ENCODE data around the gene EPYC.

Gene EPYC

DNA sequence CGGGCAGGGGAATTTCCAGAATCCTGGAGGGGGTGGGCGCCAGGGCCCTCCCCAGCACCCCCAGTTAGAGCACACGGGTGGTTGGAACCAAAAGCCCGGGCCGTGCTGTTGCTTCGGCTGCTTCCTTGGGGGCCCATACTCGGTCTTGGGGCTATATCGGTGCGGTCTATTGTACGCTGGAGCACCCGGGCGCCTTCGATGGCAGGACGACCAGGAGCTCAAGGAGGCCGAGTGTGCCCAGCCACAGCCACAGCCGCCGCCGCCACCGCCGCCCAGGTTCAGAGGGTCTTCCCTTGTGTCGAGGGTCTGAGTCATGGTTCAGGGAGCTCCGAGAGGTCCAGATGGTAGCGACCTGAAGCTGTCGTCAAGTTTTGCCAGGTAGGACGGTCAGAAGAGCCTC, 50.3 kb downstream of the EPYC start:
- DNase-seq, result no peak

DNA sequence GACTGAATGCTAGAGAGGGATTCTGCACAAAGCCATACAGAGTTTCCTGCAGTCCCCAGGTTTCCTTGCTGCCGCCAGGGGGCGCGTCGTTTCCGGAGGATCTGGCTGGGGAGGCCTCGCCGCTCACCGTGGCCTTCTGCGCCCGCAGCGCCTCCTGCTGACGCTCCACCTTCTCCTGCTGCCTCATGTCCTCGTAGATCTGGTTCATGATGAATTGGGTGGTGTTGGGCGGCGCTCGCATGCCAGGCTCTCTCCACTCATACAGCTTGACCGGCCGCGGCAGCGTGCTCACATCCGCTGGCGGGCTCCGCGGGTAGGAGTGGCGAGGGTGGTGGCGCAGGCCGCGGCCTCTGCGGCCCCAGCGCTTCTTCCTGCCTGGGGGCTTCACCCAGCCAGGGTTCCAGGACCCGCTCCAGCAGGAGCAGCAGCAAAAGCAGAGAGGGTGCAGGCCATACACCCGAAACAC, 50.8 kb downstream of the EPYC start:
- no peak for DNase-seq

DNA sequence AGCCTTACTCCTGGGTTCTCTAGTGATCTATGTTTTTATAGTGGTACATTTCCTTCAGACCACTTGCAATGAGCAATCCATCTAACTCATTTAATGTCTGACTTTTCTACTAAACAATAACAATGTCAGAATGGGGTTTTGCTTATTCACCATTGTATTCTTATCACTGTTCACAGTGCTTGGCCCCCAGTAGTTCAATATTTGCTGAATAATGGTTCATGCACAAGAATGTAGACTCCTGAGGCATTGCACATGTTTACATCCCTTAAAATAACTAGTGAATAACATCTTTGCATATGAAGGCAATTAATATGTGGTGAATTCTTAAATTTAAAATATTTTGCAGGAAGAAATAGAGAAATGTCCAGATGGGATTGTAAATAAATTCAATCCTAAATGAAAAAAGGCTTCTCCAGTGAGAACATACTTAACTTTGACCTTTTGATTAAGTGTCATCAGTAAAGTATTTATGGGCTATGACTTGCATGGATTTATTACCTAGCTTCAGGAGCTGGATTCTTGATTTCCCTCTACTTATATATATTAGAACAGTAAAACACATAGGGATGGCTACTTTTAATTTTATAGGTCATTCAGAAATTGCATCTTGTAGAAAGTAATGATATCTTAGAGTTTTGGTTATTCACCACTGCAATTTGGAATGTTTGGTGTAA, 53.2 kb downstream of the EPYC start:
- DNase-seq, result no peak

DNA sequence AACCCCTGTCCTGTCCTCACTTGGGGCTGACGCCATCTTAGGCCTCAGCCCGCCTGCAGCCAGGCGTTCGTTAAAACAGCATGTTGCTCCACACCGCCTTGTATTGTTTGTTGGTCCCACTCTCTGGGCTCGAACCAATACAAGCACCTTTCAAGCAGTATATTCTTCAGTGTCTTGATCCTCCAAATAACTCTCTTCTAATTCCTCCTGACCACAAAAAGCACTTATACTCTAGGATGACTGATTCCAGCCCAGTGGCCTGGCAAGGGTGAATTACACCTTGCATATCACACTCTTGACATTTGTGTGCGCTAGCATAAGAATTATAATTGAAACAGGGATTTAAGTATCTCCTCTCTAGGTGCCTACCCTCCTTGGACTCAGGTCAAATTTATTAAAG, 56.9 kb downstream of the EPYC start:
- DNase-seq, result no peak

DNA sequence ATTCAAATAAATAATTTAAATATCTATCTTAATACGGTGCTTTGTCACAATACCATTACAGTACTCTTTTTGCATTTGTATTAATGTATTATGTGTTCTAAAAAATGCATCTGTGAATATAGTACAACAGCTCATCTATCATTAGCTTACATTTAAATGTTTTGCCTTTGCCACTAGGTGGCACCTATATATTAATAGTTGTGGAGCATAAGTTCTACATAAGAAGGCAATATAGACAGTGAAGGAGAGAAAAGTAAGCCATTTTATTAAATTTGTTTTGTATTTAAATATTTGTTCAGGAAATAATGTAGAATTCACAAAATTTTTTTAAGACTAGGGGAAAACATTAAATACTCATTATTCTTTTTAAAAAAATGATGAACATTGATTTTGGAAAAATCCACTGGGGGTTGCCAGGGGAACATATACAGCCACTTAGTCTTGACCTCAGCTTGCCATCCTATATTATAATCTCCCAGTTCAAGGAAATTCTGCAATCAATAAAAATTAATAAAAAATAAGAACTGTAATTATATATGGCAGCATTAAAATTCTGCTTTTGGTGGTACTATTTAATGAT, 59.6 kb downstream of the EPYC start:
- no peak for DNase-seq

DNA sequence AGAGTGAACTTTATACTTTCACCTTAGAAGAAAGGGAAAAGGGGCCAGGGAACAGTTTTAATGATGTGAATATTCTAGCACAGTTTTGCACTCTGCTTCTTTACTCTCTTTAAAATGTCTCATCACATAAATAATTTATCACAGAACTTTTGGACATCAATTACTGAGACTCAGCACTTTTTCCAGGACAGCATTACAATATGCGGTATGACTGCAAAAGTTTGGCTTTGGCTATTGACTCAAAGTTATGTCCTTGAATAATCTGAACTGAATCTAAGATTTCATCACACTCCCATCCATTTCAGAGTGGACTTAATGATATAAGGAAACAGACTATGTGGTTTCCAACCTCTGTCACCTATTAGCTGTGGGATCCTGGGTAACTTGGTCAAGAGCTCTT, 61.5 kb downstream of the EPYC start:
- no peak for DNase-seq

DNA sequence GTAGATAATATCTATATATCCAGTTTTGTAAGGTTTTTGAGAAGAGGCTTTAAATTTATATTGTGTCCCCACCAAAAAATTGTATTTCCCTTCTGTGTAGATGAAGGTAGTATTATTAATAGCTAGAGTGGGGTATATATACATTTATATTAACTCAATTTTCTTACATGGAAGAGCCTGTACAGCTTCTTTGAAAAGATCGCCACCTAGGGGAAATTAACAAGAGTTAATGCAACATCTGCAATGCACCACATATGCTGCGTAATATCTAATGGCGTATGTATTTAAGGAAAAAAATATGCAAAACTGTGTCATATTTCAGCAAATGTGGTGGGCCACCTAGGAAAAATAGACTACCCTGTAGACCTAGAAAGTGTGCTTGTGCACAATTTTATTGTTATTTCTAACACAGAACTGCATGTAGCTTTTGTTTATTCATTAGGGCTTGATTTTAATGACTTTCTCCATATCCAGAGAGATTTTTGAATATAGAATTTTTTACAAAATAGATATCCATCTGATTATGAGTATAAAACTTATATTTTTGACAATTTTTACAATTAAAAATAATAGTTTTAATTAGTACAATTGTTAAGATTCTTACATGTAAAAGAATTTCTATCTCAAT, 63.8 kb downstream of the EPYC start:
- DNase-seq, result no peak

DNA sequence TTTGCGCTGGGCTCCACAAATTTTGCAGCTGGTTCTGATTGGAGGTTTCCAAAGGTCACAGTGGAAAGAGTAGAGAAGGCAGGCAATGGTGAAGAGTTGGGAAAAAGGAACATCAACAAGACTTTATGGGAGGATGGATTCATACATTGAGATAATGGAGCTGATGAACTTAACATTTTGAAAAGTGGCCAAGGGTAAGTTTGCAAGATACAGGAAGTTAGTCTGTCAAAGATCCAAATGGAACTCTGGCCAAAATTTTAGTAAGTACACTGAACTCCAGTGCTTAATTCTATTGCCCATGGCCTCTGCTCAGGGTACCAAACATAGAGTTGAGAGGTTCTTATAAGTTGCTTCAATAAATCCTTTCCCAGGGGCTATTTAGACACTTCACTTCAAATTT, 65.4 kb downstream of the EPYC start:
- DNase-seq, result no peak

DNA sequence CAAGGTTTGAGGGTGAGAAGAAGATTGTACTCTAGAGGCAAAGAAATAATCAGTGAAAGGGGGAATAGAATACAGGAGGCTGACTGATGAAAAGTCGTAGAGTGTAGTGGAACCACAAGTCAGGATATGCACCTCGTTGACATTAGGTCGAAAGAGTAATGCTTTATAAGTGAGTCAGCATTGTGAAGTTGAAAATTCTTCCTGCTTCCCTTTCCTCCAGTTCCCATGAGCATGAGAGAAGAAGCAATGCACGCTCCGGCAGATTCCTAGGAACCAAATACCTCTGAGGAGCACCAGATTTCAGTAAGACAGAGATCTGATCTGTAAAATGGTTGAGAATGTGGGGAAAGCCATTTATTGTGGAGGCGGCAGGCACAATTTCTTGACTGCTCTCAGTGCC, 66.3 kb downstream of the EPYC start:
- DNase-seq, result no peak

DNA sequence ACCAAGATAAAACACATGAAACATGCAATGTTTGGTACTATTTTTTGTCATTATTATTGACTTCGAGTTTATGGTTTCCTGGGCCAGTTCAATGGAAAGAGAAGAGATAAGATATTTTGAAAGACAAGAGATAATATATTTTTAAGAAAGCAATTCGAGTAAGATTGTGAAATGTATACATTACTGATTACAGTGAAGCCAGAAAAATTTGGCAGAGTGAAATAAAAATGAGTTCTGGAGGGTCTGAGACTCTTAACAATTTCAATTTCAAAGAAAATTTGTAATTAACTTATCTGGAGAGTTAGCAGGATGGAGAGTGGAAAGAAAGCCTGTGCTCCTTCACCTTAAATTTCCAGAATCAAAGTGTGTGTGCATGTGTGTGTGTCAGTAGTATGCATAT, 67.1 kb downstream of the EPYC start:
- no peak for DNase-seq

DNA sequence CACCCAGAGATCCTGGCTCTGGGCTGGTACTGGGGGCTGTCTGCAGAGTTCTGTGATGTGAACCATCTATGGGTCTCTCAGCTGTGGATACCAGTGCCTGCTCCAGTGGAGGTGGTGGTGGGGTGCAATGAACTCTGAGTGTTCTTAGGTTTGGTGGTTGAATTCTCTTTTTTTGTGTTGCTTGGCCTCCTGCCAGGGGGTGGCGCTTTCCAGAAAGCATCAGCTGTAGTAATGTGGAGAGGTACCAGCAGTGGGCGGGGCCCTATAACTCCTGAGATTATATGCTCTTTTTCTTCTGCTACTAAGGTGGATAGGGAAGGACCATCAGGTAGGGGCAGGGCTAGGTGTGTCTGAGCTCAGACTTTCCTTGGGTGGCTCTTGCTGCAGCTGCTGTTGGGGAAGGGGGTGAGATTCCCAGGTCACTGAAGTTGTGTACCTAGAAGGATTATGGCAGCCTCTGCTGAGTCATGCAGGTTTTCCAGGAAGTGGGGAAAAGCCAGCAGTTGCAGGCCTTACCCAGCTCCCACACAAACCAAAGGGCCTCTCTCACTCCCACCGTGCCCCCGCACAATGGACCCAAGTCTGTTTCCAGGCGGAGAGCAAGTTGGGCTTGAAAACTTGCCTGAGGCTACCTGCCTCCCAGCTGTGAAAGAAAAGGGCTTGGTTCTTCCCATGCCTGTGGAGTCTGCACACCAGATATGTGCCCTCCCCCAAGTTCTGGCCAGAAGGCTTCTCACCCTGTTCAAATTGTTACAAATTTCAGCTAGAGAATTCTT, 68.4 kb downstream of the EPYC start:
- DNase-seq, result no peak

DNA sequence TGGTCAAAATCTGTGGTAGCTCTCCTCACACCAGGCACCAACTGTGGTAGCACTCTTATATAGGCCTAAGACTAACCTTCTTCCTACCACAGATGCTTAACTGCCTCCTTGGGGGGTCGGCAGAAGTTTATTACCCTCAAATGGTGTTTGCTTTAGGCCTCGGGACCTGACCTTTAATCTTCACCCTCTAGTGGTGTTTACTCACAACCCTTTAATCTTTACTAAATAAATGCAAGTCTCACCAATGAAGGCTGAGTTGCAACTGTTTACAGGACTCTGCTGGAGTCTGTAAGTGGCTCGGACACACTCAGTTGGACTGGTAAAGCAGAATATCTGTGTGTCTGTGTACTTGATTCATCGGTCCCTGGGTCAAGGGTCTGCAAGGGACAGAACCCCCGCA, 79.2 kb downstream of the EPYC start:
- DNase-seq, result no peak

DNA sequence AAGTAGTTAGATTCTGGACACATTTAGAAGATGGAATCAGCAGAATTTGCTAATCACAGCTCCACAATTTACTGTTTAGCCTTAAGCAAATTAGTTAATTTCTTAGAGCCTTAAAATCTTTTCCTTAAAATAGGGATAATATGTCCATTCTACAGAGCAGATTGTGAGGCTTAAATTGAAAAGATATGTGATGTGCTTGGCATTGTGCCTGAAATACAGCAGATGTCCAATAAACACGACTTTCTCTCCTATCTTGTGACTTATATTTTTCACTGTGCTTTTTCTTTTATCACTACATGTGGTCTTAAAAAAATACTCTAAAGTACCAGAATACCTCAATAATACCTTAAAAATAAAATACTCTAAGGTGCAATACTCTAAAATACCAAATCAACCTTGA, 80.4 kb downstream of the EPYC start:
- no peak for DNase-seq

DNA sequence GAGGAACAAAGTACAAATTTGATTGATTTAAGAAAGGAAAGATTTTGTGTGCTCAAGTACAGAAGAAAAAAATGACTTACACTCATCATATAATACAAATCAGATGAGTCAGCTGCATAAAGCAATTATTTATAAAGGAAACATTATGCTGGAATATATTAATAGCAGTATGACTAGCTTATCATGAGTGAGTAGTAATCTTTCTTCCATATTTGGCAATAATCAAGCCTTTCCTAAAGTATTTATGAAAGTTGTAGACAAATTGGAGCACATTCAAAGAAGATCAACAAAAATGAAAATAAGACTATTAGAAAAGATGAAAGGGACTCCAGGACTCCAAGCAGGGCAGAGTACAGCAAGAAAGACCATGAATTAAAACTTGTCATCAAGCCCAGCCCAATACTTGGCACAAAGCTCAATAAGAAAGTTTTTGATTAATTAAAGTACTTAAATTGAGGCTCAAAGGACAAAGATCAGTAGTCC, 82.6 kb downstream of the EPYC start:
- DNase-seq, result no peak

DNA sequence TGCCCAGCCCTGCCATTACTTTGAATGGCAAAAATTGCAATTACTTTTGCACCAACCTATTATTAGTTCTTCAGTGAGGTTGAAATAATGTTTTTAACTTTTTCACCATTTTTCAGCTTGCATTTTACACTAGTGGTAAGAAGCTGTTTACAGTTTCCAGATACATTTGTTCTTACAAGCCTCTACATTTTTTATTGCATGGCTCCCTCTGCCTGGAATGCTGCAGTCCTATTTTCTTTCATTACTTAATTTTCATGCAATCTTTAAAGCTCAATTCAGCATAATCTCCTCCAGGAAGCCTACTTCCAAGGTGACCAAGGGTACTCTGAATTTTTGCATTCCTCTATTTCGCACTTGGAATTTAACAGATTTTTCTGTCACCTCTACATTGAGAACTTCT, 83.2 kb downstream of the EPYC start:
- DNase-seq, result no peak

DNA sequence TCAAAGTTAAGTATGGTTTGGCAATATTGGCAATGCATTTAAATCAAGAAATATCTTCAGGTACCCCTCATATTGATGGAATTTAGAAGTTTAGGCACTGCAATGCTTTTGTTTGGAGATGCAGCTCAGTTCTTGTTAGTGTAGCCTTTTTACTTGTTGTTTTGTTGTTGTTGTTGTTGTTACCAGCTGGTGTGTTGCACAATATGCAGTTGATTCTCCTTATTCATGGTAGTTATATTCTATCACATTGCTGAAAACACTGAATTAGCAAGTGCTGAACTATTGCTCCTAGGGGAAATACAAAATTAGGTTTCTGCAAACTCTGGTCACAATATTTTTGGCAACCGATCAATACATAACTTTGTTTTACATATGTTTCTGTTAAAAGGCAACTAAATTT, 84.5 kb downstream of the EPYC start:
- DNase-seq, result no peak

DNA sequence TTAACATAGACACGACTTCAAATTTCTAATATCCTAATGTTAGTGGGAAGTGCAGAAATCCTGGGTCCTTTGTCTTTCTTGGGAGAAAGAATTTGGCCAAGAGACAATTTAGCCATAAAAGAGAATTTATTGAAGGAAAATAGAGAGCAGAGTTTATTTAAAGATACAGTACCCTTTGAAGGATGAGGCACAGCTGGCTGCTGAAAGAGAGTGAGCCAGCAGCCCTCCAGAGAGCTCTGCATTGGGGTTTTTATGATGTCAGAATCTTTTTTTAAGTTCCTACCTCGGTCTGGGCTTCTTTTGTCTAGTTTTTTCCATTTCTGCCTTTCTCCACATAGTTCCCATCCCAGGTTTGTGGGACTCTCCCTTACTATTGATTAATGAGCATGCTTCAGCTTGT, 87.3 kb downstream of the EPYC start:
- no peak for DNase-seq

DNA sequence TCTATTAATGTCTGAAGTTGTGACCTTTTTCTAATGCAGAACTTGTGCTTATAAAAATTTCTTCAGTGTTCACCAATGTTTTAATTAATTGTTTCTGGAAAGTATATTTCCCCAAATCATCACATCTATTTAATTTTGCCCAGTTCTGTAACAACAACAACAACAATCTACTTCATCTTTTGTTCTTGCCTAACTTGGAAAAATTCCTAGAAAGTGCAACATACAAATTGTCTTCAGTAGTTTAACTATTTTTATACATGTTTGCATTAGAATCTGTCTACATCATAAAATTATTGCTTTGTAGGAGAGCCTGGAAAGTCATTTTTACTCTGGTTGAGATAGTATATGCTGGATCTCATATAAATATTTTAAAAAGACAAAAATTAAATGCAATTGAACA, 88.3 kb downstream of the EPYC start:
- no peak for DNase-seq

DNA sequence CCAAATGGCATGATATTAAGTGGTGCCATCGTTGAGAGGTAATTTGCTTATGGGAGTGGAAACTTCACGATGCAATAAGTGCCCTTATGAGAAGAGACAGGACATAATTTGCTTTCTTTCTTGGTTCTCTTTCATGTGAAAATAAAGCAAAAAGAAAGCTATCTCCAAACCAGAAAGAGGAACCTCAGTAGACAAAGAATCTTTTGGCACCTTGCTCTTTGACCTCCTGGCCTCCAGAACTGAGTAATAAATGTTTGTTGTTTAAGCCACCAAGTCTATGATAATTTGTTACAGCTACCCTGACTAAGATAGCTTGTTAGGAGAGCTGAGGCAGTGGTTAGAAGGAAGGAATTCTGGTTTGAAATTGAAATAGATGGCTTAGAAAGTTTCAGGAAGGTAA, 89.4 kb downstream of the EPYC start:
- no peak for DNase-seq
